Measurements from ENCODE around the gene TOM1L2. TPM values are rescaled to one million over a fixed set of nuclear protein-coding genes. Genes with fewer than 3 reads are reported as not detected.

TOM1L2 gene
- total RNA-seq, 3 donors from 2014 or later (not counting 1 experiment from before 2014, with no cell fraction given): 35.7 to 43.2 (median 35.7) TPM

- Mint-ChIP-seq H3K27me3 (ENCODE audit: low read depth in 2 of 2) (no peaks in the 10 kb centered on the region), H3K4me1 (no peaks in the 10 kb centered on the region), H3K36me3 (no peaks in the 10 kb centered on the region), H3K27ac (no peak overlapping the region), H3K4me3 (no peak overlapping the region), H3K9me3 (no peaks in the 10 kb centered on the region)
- TF ChIP-seq, protein P1, sequence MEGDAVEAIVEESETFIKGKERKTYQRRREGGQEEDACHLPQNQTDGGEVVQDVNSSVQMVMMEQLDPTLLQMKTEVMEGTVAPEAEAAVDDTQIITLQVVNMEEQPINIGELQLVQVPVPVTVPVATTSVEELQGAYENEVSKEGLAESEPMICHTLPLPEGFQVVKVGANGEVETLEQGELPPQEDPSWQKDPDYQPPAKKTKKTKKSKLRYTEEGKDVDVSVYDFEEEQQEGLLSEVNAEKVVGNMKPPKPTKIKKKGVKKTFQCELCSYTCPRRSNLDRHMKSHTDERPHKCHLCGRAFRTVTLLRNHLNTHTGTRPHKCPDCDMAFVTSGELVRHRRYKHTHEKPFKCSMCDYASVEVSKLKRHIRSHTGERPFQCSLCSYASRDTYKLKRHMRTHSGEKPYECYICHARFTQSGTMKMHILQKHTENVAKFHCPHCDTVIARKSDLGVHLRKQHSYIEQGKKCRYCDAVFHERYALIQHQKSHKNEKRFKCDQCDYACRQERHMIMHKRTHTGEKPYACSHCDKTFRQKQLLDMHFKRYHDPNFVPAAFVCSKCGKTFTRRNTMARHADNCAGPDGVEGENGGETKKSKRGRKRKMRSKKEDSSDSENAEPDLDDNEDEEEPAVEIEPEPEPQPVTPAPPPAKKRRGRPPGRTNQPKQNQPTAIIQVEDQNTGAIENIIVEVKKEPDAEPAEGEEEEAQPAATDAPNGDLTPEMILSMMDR (IDR thresholded peaks at IDR 0.05): no peak
- H3K27ac ChIP-seq (ENCODE audit: low read length): no peak overlapping the region
- DNase-seq (no peak), ATAC-seq (no peak)
- 82% methylated on average over 14 of the region's 14 CpGs for WGBS (ENCODE audit: insufficient coverage)
- H3K4me3 ChIP-seq (ENCODE audit: low read length): no peak overlapping the region
- H3K36me3 ChIP-seq (ENCODE audit: control insufficient read depth, insufficient read depth, low read length): no peaks in the 10 kb centered on the region
- no peaks in the 10 kb centered on the region for H3K4me1 ChIP-seq (ENCODE audit: control insufficient read depth, insufficient read depth, low read length)
- intact Hi-C loops (cut with micrococcal nuclease): no loop called here
- H3K27me3 ChIP-seq (ENCODE audit: control insufficient read depth, insufficient read depth, low read length): no peaks in the 10 kb centered on the region
- no peaks in the 10 kb centered on the region for H3K9me3 ChIP-seq (ENCODE audit: control insufficient read depth, insufficient read depth, low read length)
Measured at GRCh38 chr17:17978481-17979424, 6.6 kb upstream of the TOM1L2 start.

DNA sequence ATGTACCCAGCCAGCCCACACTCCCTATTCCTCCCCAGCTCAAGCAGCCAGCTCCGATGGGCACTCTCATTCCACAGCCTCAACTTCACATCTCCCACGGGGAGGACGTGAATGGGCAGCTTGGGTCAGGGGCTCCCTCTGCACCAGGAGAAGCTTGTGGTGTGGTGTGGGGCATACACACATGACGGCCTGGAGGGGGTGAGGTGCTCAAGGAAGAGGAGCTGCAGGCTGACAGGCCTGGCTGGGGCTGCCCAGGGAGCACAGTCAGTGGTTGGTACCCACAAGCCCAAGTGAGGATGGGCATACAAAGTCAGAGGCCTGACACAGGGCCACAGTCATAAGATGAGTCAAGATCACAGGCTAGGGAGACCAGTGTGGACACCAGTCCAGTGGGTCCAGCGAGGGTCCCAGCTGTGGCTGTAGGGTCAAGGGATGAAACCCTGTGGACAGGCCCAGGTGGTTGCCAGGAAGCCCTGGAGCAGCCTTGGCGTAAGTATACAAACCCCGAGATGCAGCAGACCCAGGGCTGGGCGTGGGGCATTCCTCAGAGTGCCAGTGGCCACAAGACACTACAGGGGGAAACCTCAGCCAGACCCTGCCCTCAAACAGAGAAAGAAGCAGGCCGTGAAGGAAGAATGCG lies 4.9 kb upstream of the TOM1L2 start:
- ATAC-seq: no peak
- DNase-seq: no peak
- no peaks in the 10 kb centered on the region for H3K27me3 Mint-ChIP-seq (ENCODE audit: low read depth in 2 of 2)
- H3K36me3 Mint-ChIP-seq: no peaks in the 10 kb centered on the region
- Histone ChIP-seq H3K9me3 (ENCODE audit: control insufficient read depth, insufficient read depth, low read length) (no peaks in the 10 kb centered on the region), H3K4me3 (ENCODE audit: low read length) (no peak overlapping the region), H3K27me3 (ENCODE audit: control insufficient read depth, insufficient read depth, low read length) (no peaks in the 10 kb centered on the region), H3K36me3 (ENCODE audit: control insufficient read depth, insufficient read depth, low read length) (no peaks in the 10 kb centered on the region), H3K27ac (ENCODE audit: low read length) (no peak overlapping the region), H3K4me1 (ENCODE audit: control insufficient read depth, insufficient read depth, low read length) (peaks cover 4% of the 10 kb centered on the region)
- TF ChIP-seq, protein P1 (IDR thresholded peaks at IDR 0.05): no peak
- WGBS (ENCODE audit: insufficient coverage): 87% methylated on average over 10 of the region's 10 CpGs
- H3K4me1 Mint-ChIP-seq: peaks cover 9 to 10% of the 10 kb centered on the region in 2 donors
- H3K4me3 Mint-ChIP-seq: no peak overlapping the region
- H3K9me3 Mint-ChIP-seq: no peaks in the 10 kb centered on the region
- H3K27ac Mint-ChIP-seq: no peak overlapping the region
- intact Hi-C loops (cut with micrococcal nuclease): no loop called here

GRCh38 chr17:17975436-17975835 lies 3.2 kb upstream of the TOM1L2 start:
- H3K4me1 Mint-ChIP-seq: peaks cover 18 to 22% of the 10 kb centered on the region in 2 donors
- Histone ChIP-seq H3K36me3 (ENCODE audit: control insufficient read depth, insufficient read depth, low read length) (no peaks in the 10 kb centered on the region), H3K4me1 (ENCODE audit: control insufficient read depth, insufficient read depth, low read length) (peaks cover 13% of the 10 kb centered on the region), H3K9me3 (ENCODE audit: control insufficient read depth, insufficient read depth, low read length) (no peaks in the 10 kb centered on the region), H3K27me3 (ENCODE audit: control insufficient read depth, insufficient read depth, low read length) (no peaks in the 10 kb centered on the region), H3K4me3 (ENCODE audit: low read length) (no peak overlapping the region), H3K27ac (ENCODE audit: low read length) (no peak overlapping the region)
- no peak overlapping the region for H3K27ac Mint-ChIP-seq
- no peaks in the 10 kb centered on the region for H3K9me3 Mint-ChIP-seq
- H3K36me3 Mint-ChIP-seq: no peaks in the 10 kb centered on the region
- no peak for ATAC-seq
- no peaks in the 10 kb centered on the region for H3K27me3 Mint-ChIP-seq (ENCODE audit: low read depth in 2 of 2)
- TF ChIP-seq, protein P1 (IDR thresholded peaks at IDR 0.05): no peak
- DNase-seq: no peak
- WGBS (ENCODE audit: insufficient coverage): 60% methylated on average over 8 of the region's 8 CpGs
- no peak overlapping the region for H3K4me3 Mint-ChIP-seq
- intact Hi-C loops (cut with micrococcal nuclease): no loop called here

All from natural killer cell (primary cell).